DND-41 (cell line): ENCODE results near the gene UFSP2.

Source experiments
- EZH2 ChIP-seq: IDR thresholded peaks from 3 replicates; pipeline ENCODE4 v1.6.1; 2012; ENCODE audit warnings: borderline replicate concordance, low read depth, mild to moderate bottlenecking, moderate library complexity, low read length, inconsistent platforms; ENCODE audit not compliant: severe bottlenecking
- TF ChIP-seq, protein P1 (sequence below): IDR thresholded peaks from 2 replicates; pipeline ENCODE4 v1.5.1; 2012; ENCODE audit warnings: borderline replicate concordance, low read length, moderate library complexity, mild to moderate bottlenecking; ENCODE audit not compliant: poor library complexity, severe bottlenecking; ENCODE audit errors: extremely low read depth

- TF ChIP-seq, protein P1, sequence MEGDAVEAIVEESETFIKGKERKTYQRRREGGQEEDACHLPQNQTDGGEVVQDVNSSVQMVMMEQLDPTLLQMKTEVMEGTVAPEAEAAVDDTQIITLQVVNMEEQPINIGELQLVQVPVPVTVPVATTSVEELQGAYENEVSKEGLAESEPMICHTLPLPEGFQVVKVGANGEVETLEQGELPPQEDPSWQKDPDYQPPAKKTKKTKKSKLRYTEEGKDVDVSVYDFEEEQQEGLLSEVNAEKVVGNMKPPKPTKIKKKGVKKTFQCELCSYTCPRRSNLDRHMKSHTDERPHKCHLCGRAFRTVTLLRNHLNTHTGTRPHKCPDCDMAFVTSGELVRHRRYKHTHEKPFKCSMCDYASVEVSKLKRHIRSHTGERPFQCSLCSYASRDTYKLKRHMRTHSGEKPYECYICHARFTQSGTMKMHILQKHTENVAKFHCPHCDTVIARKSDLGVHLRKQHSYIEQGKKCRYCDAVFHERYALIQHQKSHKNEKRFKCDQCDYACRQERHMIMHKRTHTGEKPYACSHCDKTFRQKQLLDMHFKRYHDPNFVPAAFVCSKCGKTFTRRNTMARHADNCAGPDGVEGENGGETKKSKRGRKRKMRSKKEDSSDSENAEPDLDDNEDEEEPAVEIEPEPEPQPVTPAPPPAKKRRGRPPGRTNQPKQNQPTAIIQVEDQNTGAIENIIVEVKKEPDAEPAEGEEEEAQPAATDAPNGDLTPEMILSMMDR: no peak
- no peak for TF ChIP-seq EZH2
These were observed 56.0 kb downstream of the UFSP2 start for GRCh38 chr4:185369731-185370130.
